ENCODE data around the gene PPP1R15B.
"Not testable (repeated sequence)": the region's sequence is repeated elsewhere in the genome, so short reads cannot be mapped to it uniquely, and the experiment has no call there.

Gene PPP1R15B

GRCh38 chr1:204429746-204430145 is 18.1 kb upstream of the PPP1R15B start:
- no peak overlapping the region for H3K9ac ChIP-seq (ENCODE audit: low read length)
- no peak overlapping the region for H3K4me3 ChIP-seq (ENCODE audit: low read depth, low read length)
- peaks cover 44% of the 10 kb centered on the region for H3K36me3 ChIP-seq (ENCODE audit: control insufficient read depth, insufficient read depth, low read length)
- H3K27me3 ChIP-seq (ENCODE audit: control insufficient read depth, insufficient read depth, low read length), result no peaks in the 10 kb centered on the region
- no peaks in the 10 kb centered on the region for H3K9me3 ChIP-seq (ENCODE audit: control insufficient read depth, insufficient read depth, low read depth, low read length)
- no peak overlapping the region for H3K27ac ChIP-seq (ENCODE audit: low read depth, low read length)
- no peaks in the 10 kb centered on the region for H3K4me1 ChIP-seq (ENCODE audit: control insufficient read depth, insufficient read depth, low read length)

GRCh38 chr1:204426971-204427701 is 15.5 kb upstream of the PPP1R15B start:
- no peaks in the 10 kb centered on the region for H3K9me3 ChIP-seq (ENCODE audit: control insufficient read depth, insufficient read depth, low read depth, low read length)
- no peak overlapping the region for H3K27ac ChIP-seq (ENCODE audit: low read depth, low read length)

GRCh38 chr1:204426474-204426873 is 14.9 kb upstream of the PPP1R15B start:
- Histone ChIP-seq H3K9ac (ENCODE audit: low read length) (no peak overlapping the region), H3K4me1 (ENCODE audit: control insufficient read depth, insufficient read depth, low read length) (no peaks in the 10 kb centered on the region), H3K27me3 (ENCODE audit: control insufficient read depth, insufficient read depth, low read length) (no peaks in the 10 kb centered on the region), H3K4me3 (ENCODE audit: low read depth, low read length) (no peak overlapping the region), H3K27ac (ENCODE audit: low read depth, low read length) (no peak overlapping the region), H3K9me3 (ENCODE audit: control insufficient read depth, insufficient read depth, low read depth, low read length) (no peaks in the 10 kb centered on the region), H3K36me3 (ENCODE audit: control insufficient read depth, insufficient read depth, low read length) (peaks cover 22% of the 10 kb centered on the region)

More at GRCh38 chr1:204426971-204427701, 15.5 kb upstream of the PPP1R15B start:
- no peaks in the 10 kb centered on the region for H3K4me1 ChIP-seq (ENCODE audit: control insufficient read depth, insufficient read depth, low read length)
- H3K4me3 ChIP-seq (ENCODE audit: low read depth, low read length), result no peak overlapping the region
- no peaks in the 10 kb centered on the region for H3K27me3 ChIP-seq (ENCODE audit: control insufficient read depth, insufficient read depth, low read length)
- peaks cover 29% of the 10 kb centered on the region for H3K36me3 ChIP-seq (ENCODE audit: control insufficient read depth, insufficient read depth, low read length)
- no peak overlapping the region for H3K9ac ChIP-seq (ENCODE audit: low read length)

GRCh38 chr1:204426035-204426436 is 14.4 kb upstream of the PPP1R15B start:
- Histone ChIP-seq H3K27ac (ENCODE audit: low read depth, low read length) (no peak overlapping the region), H3K27me3 (ENCODE audit: control insufficient read depth, insufficient read depth, low read length) (no peaks in the 10 kb centered on the region), H3K9ac (ENCODE audit: low read length) (no peak overlapping the region), H3K4me1 (ENCODE audit: control insufficient read depth, insufficient read depth, low read length) (no peaks in the 10 kb centered on the region), H3K36me3 (ENCODE audit: control insufficient read depth, insufficient read depth, low read length) (peaks cover 26% of the 10 kb centered on the region), H3K4me3 (ENCODE audit: low read depth, low read length) (no peak overlapping the region), H3K9me3 (ENCODE audit: control insufficient read depth, insufficient read depth, low read depth, low read length) (no peaks in the 10 kb centered on the region)

- Histone ChIP-seq H3K36me3 (ENCODE audit: control insufficient read depth, insufficient read depth, low read length) (peaks cover 26% of the 10 kb centered on the region), H3K9me3 (ENCODE audit: control insufficient read depth, insufficient read depth, low read depth, low read length) (no peaks in the 10 kb centered on the region), H3K9ac (ENCODE audit: low read length) (no peak overlapping the region), H3K27me3 (ENCODE audit: control insufficient read depth, insufficient read depth, low read length) (no peaks in the 10 kb centered on the region), H3K4me3 (ENCODE audit: low read depth, low read length) (no peak overlapping the region), H3K27ac (ENCODE audit: low read depth, low read length) (no peak overlapping the region), H3K4me1 (ENCODE audit: control insufficient read depth, insufficient read depth, low read length) (peaks cover 7% of the 10 kb centered on the region)
These were observed 13.0 kb upstream of the PPP1R15B start for GRCh38 chr1:204424621-204425020.

GRCh38 chr1:204422061-204422705 is 10.6 kb upstream of the PPP1R15B start:
- H3K9me3 ChIP-seq (ENCODE audit: control insufficient read depth, insufficient read depth, low read depth, low read length); H3K27me3 ChIP-seq (ENCODE audit: control insufficient read depth, insufficient read depth, low read length); H3K4me3 ChIP-seq (ENCODE audit: low read depth, low read length); H3K9ac ChIP-seq (ENCODE audit: low read length): not testable (repeated sequence)
- H3K27ac ChIP-seq (ENCODE audit: low read depth, low read length), result peak overlapping the region; percentile 24; the same call in 1 of the 2 replicates
- H3K4me1 ChIP-seq (ENCODE audit: control insufficient read depth, insufficient read depth, low read length), result peaks cover 19% of the 10 kb centered on the region
- peaks cover 17% of the 10 kb centered on the region for H3K36me3 ChIP-seq (ENCODE audit: control insufficient read depth, insufficient read depth, low read length)

- Histone ChIP-seq H3K36me3 (ENCODE audit: control insufficient read depth, insufficient read depth, low read length) (peaks cover 15% of the 10 kb centered on the region), H3K9me3 (ENCODE audit: control insufficient read depth, insufficient read depth, low read depth, low read length) (no peaks in the 10 kb centered on the region), H3K27ac (ENCODE audit: low read depth, low read length) (no peak overlapping the region), H3K4me3 (ENCODE audit: low read depth, low read length) (no peak overlapping the region), H3K9ac (ENCODE audit: low read length) (no peak overlapping the region), H3K4me1 (ENCODE audit: control insufficient read depth, insufficient read depth, low read length) (peaks cover 22% of the 10 kb centered on the region), H3K27me3 (ENCODE audit: control insufficient read depth, insufficient read depth, low read length) (no peaks in the 10 kb centered on the region)
These were observed 9.8 kb upstream of the PPP1R15B start for GRCh38 chr1:204421441-204421840.

GRCh38 chr1:204420039-204421004 is 8.7 kb upstream of the PPP1R15B start:
- peaks cover 14% of the 10 kb centered on the region for H3K36me3 ChIP-seq (ENCODE audit: control insufficient read depth, insufficient read depth, low read length)
- H3K4me1 ChIP-seq (ENCODE audit: control insufficient read depth, insufficient read depth, low read length), result peaks cover 22% of the 10 kb centered on the region
- H3K27me3 ChIP-seq (ENCODE audit: control insufficient read depth, insufficient read depth, low read length), result no peaks in the 10 kb centered on the region
- no peak overlapping the region for H3K9ac ChIP-seq (ENCODE audit: low read length)
- H3K4me3 ChIP-seq (ENCODE audit: low read depth, low read length), result no peak overlapping the region
- H3K9me3 ChIP-seq (ENCODE audit: control insufficient read depth, insufficient read depth, low read depth, low read length), result no peaks in the 10 kb centered on the region
- H3K27ac ChIP-seq (ENCODE audit: low read depth, low read length), result no peak overlapping the region

GRCh38 chr1:204419064-204419403 is 7.4 kb upstream of the PPP1R15B start:
- H3K4me1 ChIP-seq (ENCODE audit: control insufficient read depth, insufficient read depth, low read length), result peaks cover 22% of the 10 kb centered on the region
- no peak overlapping the region for H3K4me3 ChIP-seq (ENCODE audit: low read depth, low read length)
- no peaks in the 10 kb centered on the region for H3K27me3 ChIP-seq (ENCODE audit: control insufficient read depth, insufficient read depth, low read length)
- no peak overlapping the region for H3K27ac ChIP-seq (ENCODE audit: low read depth, low read length)
- H3K36me3 ChIP-seq (ENCODE audit: control insufficient read depth, insufficient read depth, low read length), result peaks cover 4% of the 10 kb centered on the region; the same call in 1 of the 2 replicates
- no peaks in the 10 kb centered on the region for H3K9me3 ChIP-seq (ENCODE audit: control insufficient read depth, insufficient read depth, low read depth, low read length)
- no peak overlapping the region for H3K9ac ChIP-seq (ENCODE audit: low read length)

GRCh38 chr1:204418174-204419063 is 6.8 kb upstream of the PPP1R15B start:
- no peak overlapping the region for H3K27ac ChIP-seq (ENCODE audit: low read depth, low read length)

More at GRCh38 chr1:204418174-204419063, 6.8 kb upstream of the PPP1R15B start:
- Histone ChIP-seq H3K9me3 (ENCODE audit: control insufficient read depth, insufficient read depth, low read depth, low read length) (no peaks in the 10 kb centered on the region), H3K27me3 (ENCODE audit: control insufficient read depth, insufficient read depth, low read length) (no peaks in the 10 kb centered on the region), H3K4me3 (ENCODE audit: low read depth, low read length) (no peak overlapping the region), H3K36me3 (ENCODE audit: control insufficient read depth, insufficient read depth, low read length) (0 out of 2 replicates have a peak, but pooled peaks cover 4% of the 10 kb centered on the region), H3K4me1 (ENCODE audit: control insufficient read depth, insufficient read depth, low read length) (peaks cover 22% of the 10 kb centered on the region), H3K9ac (ENCODE audit: low read length) (no peak overlapping the region)

Data from HUES6 (cell line).